ENCODE measurements around the gene GPX4. TPM values are rescaled to one million over a fixed set of nuclear protein-coding genes. Genes with fewer than 3 reads are reported as not detected.

The GPX4 gene
- polyA plus RNA-seq, 1 of the 3 experiments (the other 2 are of a cell fraction) = 925 TPM

DNA sequence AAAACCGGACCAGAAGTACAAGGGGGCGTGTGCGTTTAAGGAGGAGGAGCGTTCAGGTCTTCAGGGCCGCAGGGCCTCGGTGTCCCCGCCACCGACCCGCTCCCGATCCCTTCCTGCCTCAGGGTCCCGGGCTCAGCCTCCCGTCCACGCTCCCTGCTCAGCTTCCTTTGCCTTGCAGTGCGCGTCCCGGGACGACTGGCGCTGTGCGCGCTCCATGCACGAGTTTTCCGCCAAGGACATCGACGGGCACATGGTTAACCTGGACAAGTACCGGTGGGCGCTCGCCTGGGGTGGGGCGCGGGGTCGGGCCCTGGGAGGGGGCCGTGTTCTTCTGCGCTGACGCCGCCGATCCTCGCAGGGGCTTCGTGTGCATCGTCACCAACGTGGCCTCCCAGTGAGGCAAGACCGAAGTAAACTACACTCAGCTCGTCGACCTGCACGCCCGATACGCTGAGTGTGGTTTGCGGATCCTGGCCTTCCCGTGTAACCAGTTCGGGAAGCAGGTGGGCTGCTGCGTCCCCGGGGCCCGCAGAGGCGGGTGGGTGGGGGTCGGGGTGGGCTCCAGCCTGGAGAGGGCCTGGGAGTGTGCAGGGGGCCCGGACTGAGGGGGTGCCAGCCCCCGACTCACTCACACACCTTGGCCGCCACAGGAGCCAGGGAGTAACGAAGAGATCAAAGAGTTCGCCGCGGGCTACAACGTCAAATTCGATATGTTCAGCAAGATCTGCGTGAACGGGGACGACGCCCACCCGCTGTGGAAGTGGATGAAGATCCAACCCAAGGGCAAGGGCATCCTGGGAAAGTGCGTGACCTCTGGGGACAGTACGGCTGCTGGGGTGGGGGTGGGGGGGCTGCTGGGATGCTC is 1.4 kb downstream of the GPX4 start:
- no peaks in the 10 kb centered on the region for H3K9me2 ChIP-seq
- ChIA-PET CTCF (interaction anchor here (0.8 to 4.4 kb wide), 8 partner anchors 8 to 168 kb away, joined by 3 to 44 read pairs (median 4); no protein-coding TSS in a partner anchor), POLR2A (interaction anchor here (1.2 to 2.6 kb wide), 3 partner anchors 8 to 83 kb away, joined by 3 to 15 read pairs (median 4); no protein-coding TSS in a partner anchor)
- WGBS (ENCODE audit: low lambda C conversion rate) = 44% methylated on average over 33 of the region's 69 CpGs
- H3K27ac ChIP-seq (ENCODE audit: low read depth in 2 of 2, low read length in 1 of 2) = peak overlapping the region; percentile 85 to 87
- H3K9me3 ChIP-seq = no peaks in the 10 kb centered on the region
- H3K4me2 ChIP-seq = peak overlapping the region; percentile 98
- peak overlapping the region; percentile 91; the same call in 1 of the 2 replicates for H3K9ac ChIP-seq
- H3F3A ChIP-seq (replicated peaks; ENCODE audit: insufficient read depth) = peaks cover 38% of the 10 kb centered on the region
- H3K4me3 ChIP-seq (ENCODE audit: low read depth in 2 of 2, low read length in 1 of 2) = peak overlapping the region; percentile 80 to 81
- peak; percentile 81 for DNase-seq
- peaks cover 18% of the 10 kb centered on the region; the same call in 1 of the 2 replicates for H3K79me2 ChIP-seq (ENCODE audit: insufficient read depth)
- no peak for TF ChIP-seq NRF1 (IDR thresholded peaks at IDR 0.05; ENCODE audit: low read depth, low read length)
- TF ChIP-seq, protein P1, sequence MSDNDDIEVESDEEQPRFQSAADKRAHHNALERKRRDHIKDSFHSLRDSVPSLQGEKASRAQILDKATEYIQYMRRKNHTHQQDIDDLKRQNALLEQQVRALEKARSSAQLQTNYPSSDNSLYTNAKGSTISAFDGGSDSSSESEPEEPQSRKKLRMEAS (IDR thresholded peaks at IDR 0.05; ENCODE audit: low read depth) = 0 out of 2 replicates have a peak, but pooled peaks have one; percentile 36
- TF ChIP-seq, protein P2, sequence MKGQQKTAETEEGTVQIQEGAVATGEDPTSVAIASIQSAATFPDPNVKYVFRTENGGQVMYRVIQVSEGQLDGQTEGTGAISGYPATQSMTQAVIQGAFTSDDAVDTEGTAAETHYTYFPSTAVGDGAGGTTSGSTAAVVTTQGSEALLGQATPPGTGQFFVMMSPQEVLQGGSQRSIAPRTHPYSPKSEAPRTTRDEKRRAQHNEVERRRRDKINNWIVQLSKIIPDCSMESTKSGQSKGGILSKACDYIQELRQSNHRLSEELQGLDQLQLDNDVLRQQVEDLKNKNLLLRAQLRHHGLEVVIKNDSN (IDR thresholded peaks at IDR 0.05; ENCODE audit: borderline replicate concordance, low read depth) = no peak
- TF ChIP-seq, protein P3, sequence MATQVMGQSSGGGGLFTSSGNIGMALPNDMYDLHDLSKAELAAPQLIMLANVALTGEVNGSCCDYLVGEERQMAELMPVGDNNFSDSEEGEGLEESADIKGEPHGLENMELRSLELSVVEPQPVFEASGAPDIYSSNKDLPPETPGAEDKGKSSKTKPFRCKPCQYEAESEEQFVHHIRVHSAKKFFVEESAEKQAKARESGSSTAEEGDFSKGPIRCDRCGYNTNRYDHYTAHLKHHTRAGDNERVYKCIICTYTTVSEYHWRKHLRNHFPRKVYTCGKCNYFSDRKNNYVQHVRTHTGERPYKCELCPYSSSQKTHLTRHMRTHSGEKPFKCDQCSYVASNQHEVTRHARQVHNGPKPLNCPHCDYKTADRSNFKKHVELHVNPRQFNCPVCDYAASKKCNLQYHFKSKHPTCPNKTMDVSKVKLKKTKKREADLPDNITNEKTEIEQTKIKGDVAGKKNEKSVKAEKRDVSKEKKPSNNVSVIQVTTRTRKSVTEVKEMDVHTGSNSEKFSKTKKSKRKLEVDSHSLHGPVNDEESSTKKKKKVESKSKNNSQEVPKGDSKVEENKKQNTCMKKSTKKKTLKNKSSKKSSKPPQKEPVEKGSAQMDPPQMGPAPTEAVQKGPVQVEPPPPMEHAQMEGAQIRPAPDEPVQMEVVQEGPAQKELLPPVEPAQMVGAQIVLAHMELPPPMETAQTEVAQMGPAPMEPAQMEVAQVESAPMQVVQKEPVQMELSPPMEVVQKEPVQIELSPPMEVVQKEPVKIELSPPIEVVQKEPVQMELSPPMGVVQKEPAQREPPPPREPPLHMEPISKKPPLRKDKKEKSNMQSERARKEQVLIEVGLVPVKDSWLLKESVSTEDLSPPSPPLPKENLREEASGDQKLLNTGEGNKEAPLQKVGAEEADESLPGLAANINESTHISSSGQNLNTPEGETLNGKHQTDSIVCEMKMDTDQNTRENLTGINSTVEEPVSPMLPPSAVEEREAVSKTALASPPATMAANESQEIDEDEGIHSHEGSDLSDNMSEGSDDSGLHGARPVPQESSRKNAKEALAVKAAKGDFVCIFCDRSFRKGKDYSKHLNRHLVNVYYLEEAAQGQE (IDR thresholded peaks at IDR 0.05; ENCODE audit: low read depth, low read length) = no peak
- no peak for TF ChIP-seq POLR2AphosphoS5 (IDR thresholded peaks at IDR 0.05; ENCODE audit: low read depth, low read length)
- peaks cover 21% of the 10 kb centered on the region; the same call in 1 of the 2 replicates for H4K20me1 ChIP-seq (ENCODE audit: insufficient read depth)
- no peak overlapping the region for H2AFZ ChIP-seq (ENCODE audit: low read depth)
- H3K27me3 ChIP-seq (ENCODE audit: insufficient read depth) = no peaks in the 10 kb centered on the region
- H3K36me3 ChIP-seq (replicated peaks in 1 of 2; ENCODE audit: control insufficient read depth in 1 of 2, insufficient read depth in 2 of 2, low read length in 1 of 2) = peaks cover 0 to 32% of the 10 kb centered on the region in 2 experiments
- peaks cover 21 to 22% of the 10 kb centered on the region in 2 experiments; a peak in 3 of 4 replicates for H3K4me1 ChIP-seq (ENCODE audit: control insufficient read depth in 1 of 2, insufficient read depth in 2 of 2, low read depth in 1 of 2, low read length in 1 of 2)
